ENCODE measurements around the gene LRRC49.
"Not testable (repeated sequence)": the region's sequence is repeated elsewhere in the genome, so short reads cannot be mapped to it uniquely, and the experiment has no call there.

LRRC49 gene

GRCh38 chr15:70923311-70924080 lies 30.9 kb downstream of the LRRC49 start:
- DNase-seq = no peak

GRCh38 chr15:70926914-70927313 lies 34.3 kb downstream of the LRRC49 start:
- DNase-seq = not testable (repeated sequence)

- DNase-seq = no peak
Observed at GRCh38 chr15:70931821-70932220, 39.2 kb downstream of the LRRC49 start.

- no peak for DNase-seq
Observed at GRCh38 chr15:70932397-70932796, 39.8 kb downstream of the LRRC49 start.

GRCh38 chr15:70933411-70933810 lies 40.8 kb downstream of the LRRC49 start:
- DNase-seq = no peak

- no peak for DNase-seq
Observed at GRCh38 chr15:70935631-70936030, 43.0 kb downstream of the LRRC49 start.

GRCh38 chr15:70936326-70936725 lies 43.7 kb downstream of the LRRC49 start:
- no peak for DNase-seq

- not testable (repeated sequence) for DNase-seq
Observed at GRCh38 chr15:70943285-70943684, 50.7 kb downstream of the LRRC49 start.

- peak; percentile 13 for DNase-seq
Observed at GRCh38 chr15:70947351-70948335, 55.0 kb downstream of the LRRC49 start.

- no peak for DNase-seq
Observed at GRCh38 chr15:70950953-70951352, 58.3 kb downstream of the LRRC49 start.

- no peak for DNase-seq
Observed at GRCh38 chr15:70954171-70954570, 61.5 kb downstream of the LRRC49 start.

- no peak for DNase-seq
Observed at GRCh38 chr15:70954733-70955132, 62.1 kb downstream of the LRRC49 start.

- DNase-seq = no peak
Observed at GRCh38 chr15:70955151-70955550, 62.5 kb downstream of the LRRC49 start.

- DNase-seq = no peak
Observed at GRCh38 chr15:70956201-70956995, 63.8 kb downstream of the LRRC49 start.

- no peak for DNase-seq
Observed at GRCh38 chr15:70962084-70962483, 69.5 kb downstream of the LRRC49 start.

GRCh38 chr15:70963199-70963598 lies 70.6 kb downstream of the LRRC49 start:
- DNase-seq = no peak

- DNase-seq = no peak
Observed at GRCh38 chr15:70964058-70964457, 71.4 kb downstream of the LRRC49 start.

- DNase-seq = no peak
Observed at GRCh38 chr15:70964686-70965085, 72.1 kb downstream of the LRRC49 start.

GRCh38 chr15:70967646-70968045 lies 75.0 kb downstream of the LRRC49 start:
- no peak for DNase-seq

- peak; percentile 52 for DNase-seq
Observed at GRCh38 chr15:70974004-70974832, 81.6 kb downstream of the LRRC49 start.

GRCh38 chr15:70976851-70977250 lies 84.2 kb downstream of the LRRC49 start:
- DNase-seq = no peak

GRCh38 chr15:70995383-70995970 lies 102.9 kb downstream of the LRRC49 start:
- peak; percentile 1 for DNase-seq

Measured in OCI-M1 (cell line).